Measurements from ENCODE around the gene ABI1.

- TF ChIP-seq CTCF (IDR thresholded peaks at IDR 0.05; ENCODE audit: low read length) (no peak), EZH2 (IDR thresholded peaks at IDR 0.05; ENCODE audit: borderline replicate concordance, low read length) (no peak)
These were observed 83.1 kb downstream of the ABI1 start for GRCh38 chr10:26777686-26778085.
